Activated CD8-positive, alpha-beta memory T cell treated with anti-CD3 and anti-CD28 coated beads, Interleukin-2, amount 50 U/mL, for 4 hours (primary cell): ENCODE measurements around the gene ZNF862.

Experiments
- DNase-seq: peaks from one replicate; pipeline ENCODE4 v3.0.0-alpha.2; 2020

The ZNF862 gene

GRCh38 chr7:149846436-149847046, 8.4 kb downstream of the ZNF862 start:
- no peak for DNase-seq

GRCh38 chr7:149849174-149849573, 11.0 kb downstream of the ZNF862 start:
- no peak for DNase-seq

- DNase-seq, result no peak
Observed at GRCh38 chr7:149850007-149850594, 11.9 kb downstream of the ZNF862 start.

- no peak for DNase-seq
Observed at GRCh38 chr7:149850716-149851115, 12.5 kb downstream of the ZNF862 start.

GRCh38 chr7:149851449-149851848, 13.3 kb downstream of the ZNF862 start:
- no peak for DNase-seq

GRCh38 chr7:149853157-149853556, 15.0 kb downstream of the ZNF862 start:
- DNase-seq, result no peak

GRCh38 chr7:149854611-149855360, 16.6 kb downstream of the ZNF862 start:
- DNase-seq, result no peak

GRCh38 chr7:149855361-149856305, 17.5 kb downstream of the ZNF862 start:
- no peak for DNase-seq

- DNase-seq, result no peak
Observed at GRCh38 chr7:149856583-149856982, 18.4 kb downstream of the ZNF862 start.

- DNase-seq, result no peak
Observed at GRCh38 chr7:149859369-149859768, 21.2 kb downstream of the ZNF862 start.

- no peak for DNase-seq
Observed at GRCh38 chr7:149859876-149860275, 21.7 kb downstream of the ZNF862 start.

- DNase-seq, result no peak
Observed at GRCh38 chr7:149860821-149861727, 22.9 kb downstream of the ZNF862 start.

GRCh38 chr7:149861728-149862045, 23.5 kb downstream of the ZNF862 start:
- DNase-seq, result no peak

GRCh38 chr7:149862156-149862555, 24.0 kb downstream of the ZNF862 start:
- no peak for DNase-seq

- no peak for DNase-seq
Observed at GRCh38 chr7:149863500-149863899, 25.3 kb downstream of the ZNF862 start.

- no peak for DNase-seq
Observed at GRCh38 chr7:149864023-149864422, 25.8 kb downstream of the ZNF862 start.

GRCh38 chr7:149864751-149865150, 26.6 kb downstream of the ZNF862 start:
- DNase-seq, result no peak

GRCh38 chr7:149865437-149865836, 27.3 kb downstream of the ZNF862 start:
- DNase-seq, result peak; percentile 53

GRCh38 chr7:149866139-149866778, 28.1 kb downstream of the ZNF862 start:
- no peak for DNase-seq

- no peak for DNase-seq
Observed at GRCh38 chr7:149866779-149867447, 28.7 kb downstream of the ZNF862 start.
